Measurements from ENCODE around the gene STX3.

- TF ChIP-seq EZH2 (IDR thresholded peaks at IDR 0.05) (no peak), POLR2AphosphoS5 (IDR thresholded peaks at IDR 0.05; ENCODE audit: borderline replicate concordance, low read depth, low read length) (no peak)
These were observed 58.8 kb downstream of the STX3 start for GRCh38 chr11:59814021-59814420.

Data from SK-N-MC (cell line).